Neural crest cell (in vitro differentiated cells): ENCODE data around the gene RGL1. TPM values are rescaled to one million over a fixed set of nuclear protein-coding genes. Genes with fewer than 3 reads are reported as not detected.

Source experiments
- DNase-seq: peaks from one replicate; pipeline ENCODE4 v3.0.0; 2021; ENCODE audit warnings: low read depth, mixed read lengths, low spot score
- H3K27ac Mint-ChIP-seq: one replicate; pipeline ENCODE4 v1.8.0; 2021; ENCODE audit warnings: mild to moderate bottlenecking, mixed read lengths; ENCODE audit not compliant: unreplicated experiment
- H3K27me3 Mint-ChIP-seq: 2 replicates; pipeline ENCODE4 v1.8.0; 2021; ENCODE audit warnings: low read depth, mild to moderate bottlenecking, mixed read lengths
- H3K36me3 Mint-ChIP-seq: 2 replicates; pipeline ENCODE4 v1.8.0; 2021; ENCODE audit warnings: low read depth, mild to moderate bottlenecking, mixed read lengths
- H3K4me1 Mint-ChIP-seq: 2 replicates; pipeline ENCODE4 v1.8.0; 2021; ENCODE audit warnings: mixed read lengths
- H3K4me3 Mint-ChIP-seq: one replicate; pipeline ENCODE4 v1.8.0; 2021; ENCODE audit warnings: mild to moderate bottlenecking, mixed read lengths
- H3K9me3 Mint-ChIP-seq: 2 replicates; pipeline ENCODE4 v1.8.0; 2021; ENCODE audit warnings: mixed read lengths
- total RNA-seq: library from RNA; stranded (reverse); gene quantifications from 2 replicates; pipeline ENCODE4 v1.2.1, GENCODE V29; 2021
- TF ChIP-seq, protein P1 (sequence below): fragments of 200-600 bp; sonication (generic); conservative IDR thresholded peaks from 2 replicates; pipeline ENCODE4 v1.5.0; 2021; ENCODE audit warnings: antibody characterized with exemption, mild to moderate bottlenecking

Gene RGL1
- total RNA-seq, 1 donor from 2014 or later, result 13.6 TPM

DNA sequence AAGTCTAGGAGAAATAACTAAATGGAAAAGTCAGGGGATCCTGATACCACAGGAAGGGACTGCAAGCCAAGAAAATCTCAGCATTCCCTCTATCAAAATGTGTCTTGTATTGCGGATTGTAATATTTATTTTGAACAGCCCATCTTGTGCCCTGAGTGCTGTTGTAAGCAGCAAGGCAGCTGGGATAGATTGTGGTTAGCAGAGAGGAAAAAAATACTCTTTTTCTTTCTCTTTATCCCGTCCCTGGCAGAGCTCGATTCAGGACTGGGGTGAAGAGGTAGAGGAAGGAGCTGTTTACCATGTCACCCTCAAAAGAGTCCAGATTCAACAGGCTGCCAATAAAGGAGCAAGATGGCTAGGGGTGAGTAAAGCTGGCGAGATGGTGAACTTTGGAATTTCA is 1.2 kb downstream of the RGL1 start:
- Mint-ChIP-seq H3K9me3 (peaks cover 7% of the 10 kb centered on the region), H3K36me3 (peaks cover 10% of the 10 kb centered on the region), H3K4me1 (peaks cover 52% of the 10 kb centered on the region), H3K27me3 (no peaks in the 10 kb centered on the region), H3K27ac (peak overlapping the region; percentile 16), H3K4me3 (peak overlapping the region; percentile 80)
- TF ChIP-seq, protein P1, sequence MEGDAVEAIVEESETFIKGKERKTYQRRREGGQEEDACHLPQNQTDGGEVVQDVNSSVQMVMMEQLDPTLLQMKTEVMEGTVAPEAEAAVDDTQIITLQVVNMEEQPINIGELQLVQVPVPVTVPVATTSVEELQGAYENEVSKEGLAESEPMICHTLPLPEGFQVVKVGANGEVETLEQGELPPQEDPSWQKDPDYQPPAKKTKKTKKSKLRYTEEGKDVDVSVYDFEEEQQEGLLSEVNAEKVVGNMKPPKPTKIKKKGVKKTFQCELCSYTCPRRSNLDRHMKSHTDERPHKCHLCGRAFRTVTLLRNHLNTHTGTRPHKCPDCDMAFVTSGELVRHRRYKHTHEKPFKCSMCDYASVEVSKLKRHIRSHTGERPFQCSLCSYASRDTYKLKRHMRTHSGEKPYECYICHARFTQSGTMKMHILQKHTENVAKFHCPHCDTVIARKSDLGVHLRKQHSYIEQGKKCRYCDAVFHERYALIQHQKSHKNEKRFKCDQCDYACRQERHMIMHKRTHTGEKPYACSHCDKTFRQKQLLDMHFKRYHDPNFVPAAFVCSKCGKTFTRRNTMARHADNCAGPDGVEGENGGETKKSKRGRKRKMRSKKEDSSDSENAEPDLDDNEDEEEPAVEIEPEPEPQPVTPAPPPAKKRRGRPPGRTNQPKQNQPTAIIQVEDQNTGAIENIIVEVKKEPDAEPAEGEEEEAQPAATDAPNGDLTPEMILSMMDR, result no peak
- no peak for DNase-seq

DNA sequence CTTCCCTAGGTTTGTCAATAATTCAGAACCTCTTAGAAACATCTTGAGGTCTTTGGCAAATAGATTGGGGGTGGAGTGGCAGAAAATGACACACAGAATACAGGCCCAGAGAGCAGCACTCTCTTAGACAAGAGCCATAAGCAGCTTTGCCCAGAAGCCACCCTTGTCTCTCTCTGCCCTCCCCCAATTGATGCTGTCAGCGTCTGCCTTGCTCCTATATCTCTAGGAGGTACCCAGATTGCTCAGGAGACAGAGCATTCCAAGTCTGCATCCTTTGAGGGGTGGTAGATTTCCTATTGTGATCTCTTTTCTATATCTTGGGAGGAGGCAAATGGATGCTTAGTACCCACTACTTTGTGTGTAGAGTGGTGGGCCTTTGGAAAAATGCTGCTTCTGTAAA is 1.8 kb downstream of the RGL1 start:
- Mint-ChIP-seq H3K4me3 (peak overlapping the region; percentile 80), H3K27ac (peak overlapping the region; percentile 54), H3K36me3 (peaks cover 10% of the 10 kb centered on the region), H3K27me3 (no peaks in the 10 kb centered on the region), H3K4me1 (peaks cover 52% of the 10 kb centered on the region), H3K9me3 (peaks cover 4% of the 10 kb centered on the region)
- TF ChIP-seq, protein P1, result no peak
- DNase-seq, result no peak

DNA sequence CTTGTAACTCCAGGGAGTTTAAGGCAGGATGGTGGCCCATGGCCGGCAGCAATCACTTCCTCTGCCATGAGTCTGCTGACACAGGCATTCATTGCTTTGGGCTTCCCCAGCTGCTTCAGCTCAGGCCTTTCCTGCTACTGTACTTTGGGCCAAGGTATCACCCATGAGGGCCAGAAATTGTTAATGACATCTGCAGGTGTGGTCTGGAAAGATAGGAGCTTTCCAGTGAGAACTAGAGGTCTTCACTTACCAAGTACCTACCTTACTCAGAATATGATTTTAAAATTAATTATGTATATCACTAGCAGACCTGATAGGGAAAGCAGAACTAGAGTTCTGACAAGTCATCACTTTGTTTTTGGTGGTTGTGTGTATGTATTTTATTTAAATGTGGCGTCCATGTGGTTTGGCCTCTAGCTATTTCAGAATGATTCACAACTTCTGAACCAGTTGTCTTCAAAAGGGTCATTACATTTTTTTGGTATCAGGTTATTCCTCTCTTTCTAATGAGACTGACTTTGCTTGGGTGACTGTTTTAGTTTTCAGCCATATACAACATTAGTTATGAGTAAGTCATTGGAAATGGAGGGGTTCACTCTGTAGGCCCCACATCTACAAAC is 2.7 kb downstream of the RGL1 start:
- TF ChIP-seq, protein P1, result no peak
- no peaks in the 10 kb centered on the region for H3K27me3 Mint-ChIP-seq
- no peak for DNase-seq
- H3K36me3 Mint-ChIP-seq, result peaks cover 7% of the 10 kb centered on the region
- peak overlapping the region; percentile 57 for H3K4me3 Mint-ChIP-seq
- H3K4me1 Mint-ChIP-seq, result peaks cover 57% of the 10 kb centered on the region
- no peak overlapping the region for H3K27ac Mint-ChIP-seq
- H3K9me3 Mint-ChIP-seq, result no peaks in the 10 kb centered on the region

DNA sequence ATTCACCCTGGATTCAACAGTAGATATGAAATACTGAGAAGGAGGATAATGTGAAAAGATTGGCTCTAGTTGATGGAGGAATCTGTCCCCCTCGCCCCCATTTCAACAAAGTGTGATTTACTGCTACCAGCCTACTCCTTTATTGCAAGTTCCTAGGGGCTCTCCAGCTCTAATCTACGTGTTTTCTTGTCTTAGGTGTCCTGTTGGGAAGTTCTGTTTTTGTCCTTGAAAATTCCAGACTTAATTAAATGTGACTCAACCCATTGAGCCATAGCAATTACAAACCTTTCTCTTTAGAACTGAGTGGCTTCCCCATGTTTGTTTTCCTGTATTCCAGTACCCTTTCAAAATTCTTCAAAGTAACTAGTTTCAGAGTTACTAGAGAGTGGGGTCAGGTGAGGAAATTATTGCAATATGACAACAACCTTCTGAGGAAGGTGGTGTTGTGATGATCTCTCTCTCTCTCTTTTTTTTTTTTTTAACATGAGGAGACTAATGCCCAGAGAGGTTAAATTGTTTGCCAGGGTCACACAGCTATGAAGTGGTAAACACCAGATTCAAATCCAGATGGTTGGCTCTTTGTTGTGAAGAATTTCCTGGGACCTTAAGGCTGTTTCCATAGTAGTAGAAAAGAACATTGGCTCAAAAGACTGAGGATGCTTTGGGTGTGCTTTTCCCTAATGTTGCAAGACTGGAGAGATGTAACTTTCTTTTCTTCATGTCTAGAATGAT is 3.5 kb downstream of the RGL1 start:
- Mint-ChIP-seq H3K9me3 (no peaks in the 10 kb centered on the region), H3K4me3 (peak overlapping the region; percentile 68), H3K36me3 (peaks cover 7% of the 10 kb centered on the region), H3K27me3 (no peaks in the 10 kb centered on the region), H3K4me1 (peaks cover 65% of the 10 kb centered on the region), H3K27ac (no peak overlapping the region)
- TF ChIP-seq, protein P1, result no peak
- DNase-seq, result no peak

DNA sequence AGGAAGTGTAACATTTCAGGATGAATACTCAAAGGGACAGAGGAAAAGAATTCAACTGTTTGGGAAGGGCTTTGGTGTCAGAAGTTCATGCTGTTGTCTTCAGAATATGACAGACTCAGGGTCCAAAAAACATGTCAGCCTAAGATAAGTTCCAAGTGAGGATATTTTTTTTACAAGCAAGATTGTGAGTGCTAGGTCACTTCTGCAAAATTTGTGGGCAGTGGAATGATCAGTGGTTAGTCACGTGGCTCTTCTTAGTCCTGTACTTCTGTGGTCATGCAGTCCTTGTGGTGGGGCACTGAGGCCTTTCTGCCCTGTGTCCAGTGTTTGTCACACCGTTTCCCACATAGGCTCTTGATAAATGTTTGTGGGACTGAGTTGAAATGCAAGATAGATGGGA is 5.2 kb downstream of the RGL1 start:
- peaks cover 7% of the 10 kb centered on the region for H3K36me3 Mint-ChIP-seq
- no peak for DNase-seq
- H3K27me3 Mint-ChIP-seq, result no peaks in the 10 kb centered on the region
- TF ChIP-seq, protein P1, result no peak
- H3K27ac Mint-ChIP-seq, result no peak overlapping the region
- peaks cover 58% of the 10 kb centered on the region for H3K4me1 Mint-ChIP-seq
- H3K9me3 Mint-ChIP-seq, result no peaks in the 10 kb centered on the region
- no peak overlapping the region for H3K4me3 Mint-ChIP-seq
